ENCODE measurements around the gene CHCHD10.

- TF ChIP-seq EZH2 (IDR thresholded peaks at IDR 0.05) = no peak
- TF ChIP-seq POLR2AphosphoS5 (IDR thresholded peaks at IDR 0.05; ENCODE audit: borderline replicate concordance, low read depth, low read length) = no peak
- TF ChIP-seq FOXP2 (optimal IDR thresholded peaks at IDR 0.05; ENCODE audit: control extremely low read depth, extremely low read length, insufficient read depth) = no peak
Observed at GRCh38 chr22:23744485-23744884, 23.3 kb downstream of the CHCHD10 start.
